ENCODE measurements around the gene CACNB3. TPM values are rescaled to one million over a fixed set of nuclear protein-coding genes. Genes with fewer than 3 reads are reported as not detected.

Gene CACNB3
- total RNA-seq, 2 donors from 2014 or later: 40.6 to 59.9 TPM

DNA sequence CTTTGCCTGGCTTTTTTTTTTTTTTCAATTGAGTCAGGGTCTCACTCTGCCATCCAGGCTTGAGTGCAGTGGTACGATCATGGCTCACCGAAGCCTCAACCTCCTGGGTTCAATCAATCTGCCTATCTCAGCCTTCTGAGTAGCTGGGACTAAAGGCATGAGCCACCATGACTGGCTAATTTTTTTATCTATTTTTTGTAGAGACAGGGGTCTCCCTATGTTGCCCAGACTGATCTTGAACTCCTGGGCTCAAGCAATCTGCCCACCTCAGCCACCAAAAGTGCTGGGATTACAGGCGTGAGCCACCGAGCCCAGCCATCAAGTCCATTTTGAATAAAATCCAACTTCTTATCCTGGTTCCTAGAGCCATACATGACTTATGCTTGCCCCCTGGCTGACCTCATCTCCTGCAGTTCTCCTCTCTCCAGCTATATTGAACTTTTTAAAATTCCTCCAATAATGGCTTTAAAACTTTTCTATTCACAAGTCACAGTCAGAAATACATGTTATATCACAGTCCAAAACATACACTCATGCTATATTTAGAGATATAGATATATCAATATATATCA is 57.7 kb downstream of the CACNB3 start:
- H3K27ac Mint-ChIP-seq: no peak overlapping the region
- H3K4me1 Mint-ChIP-seq: peaks cover 7% of the 10 kb centered on the region
- H3K4me3 Mint-ChIP-seq: no peak overlapping the region
- no peak overlapping the region for H3K27ac ChIP-seq (ENCODE audit: low read depth, low read length)
- no peaks in the 10 kb centered on the region for H3K36me3 Mint-ChIP-seq (ENCODE audit: low read depth)
- H3K9me3 ChIP-seq (ENCODE audit: control insufficient read depth, low read length): no peaks in the 10 kb centered on the region
- DNase-seq: no peak
- no peaks in the 10 kb centered on the region for H3K36me3 ChIP-seq (ENCODE audit: control insufficient read depth, insufficient read depth, low read length)
- no peaks in the 10 kb centered on the region for H3K4me1 ChIP-seq (ENCODE audit: control insufficient read depth, insufficient read depth, low read length)
- peaks cover 10% of the 10 kb centered on the region for H3K27me3 Mint-ChIP-seq (ENCODE audit: insufficient read depth)
- 68 to 72% methylated on average over 4 of the region's 4 CpGs for WGBS, 2 experiments (ENCODE audit: insufficient coverage in 1 of 2, insufficient read length in 1 of 2)
- no peak overlapping the region for H3K9ac ChIP-seq (ENCODE audit: extremely low read depth, low read length, poor library complexity, severe bottlenecking)
- TF ChIP-seq, protein P1, sequence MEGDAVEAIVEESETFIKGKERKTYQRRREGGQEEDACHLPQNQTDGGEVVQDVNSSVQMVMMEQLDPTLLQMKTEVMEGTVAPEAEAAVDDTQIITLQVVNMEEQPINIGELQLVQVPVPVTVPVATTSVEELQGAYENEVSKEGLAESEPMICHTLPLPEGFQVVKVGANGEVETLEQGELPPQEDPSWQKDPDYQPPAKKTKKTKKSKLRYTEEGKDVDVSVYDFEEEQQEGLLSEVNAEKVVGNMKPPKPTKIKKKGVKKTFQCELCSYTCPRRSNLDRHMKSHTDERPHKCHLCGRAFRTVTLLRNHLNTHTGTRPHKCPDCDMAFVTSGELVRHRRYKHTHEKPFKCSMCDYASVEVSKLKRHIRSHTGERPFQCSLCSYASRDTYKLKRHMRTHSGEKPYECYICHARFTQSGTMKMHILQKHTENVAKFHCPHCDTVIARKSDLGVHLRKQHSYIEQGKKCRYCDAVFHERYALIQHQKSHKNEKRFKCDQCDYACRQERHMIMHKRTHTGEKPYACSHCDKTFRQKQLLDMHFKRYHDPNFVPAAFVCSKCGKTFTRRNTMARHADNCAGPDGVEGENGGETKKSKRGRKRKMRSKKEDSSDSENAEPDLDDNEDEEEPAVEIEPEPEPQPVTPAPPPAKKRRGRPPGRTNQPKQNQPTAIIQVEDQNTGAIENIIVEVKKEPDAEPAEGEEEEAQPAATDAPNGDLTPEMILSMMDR (conservative IDR thresholded peaks at IDR 0.05): no peak
- no peaks in the 10 kb centered on the region for H3K27me3 ChIP-seq (ENCODE audit: control insufficient read depth, insufficient read depth, low read length, poor library complexity, severe bottlenecking)
- H3K9me3 Mint-ChIP-seq: no peaks in the 10 kb centered on the region
- H3K4me3 ChIP-seq (ENCODE audit: low read length): no peak overlapping the region

Small RNA genes lying within 50 kb of the gene (microRNA-seq; reads per million reads assigned to microRNA genes)
- not detected for gene MIR4701 (ENCODE audit: borderline microRNAs expressed)

Other genes starting within 250 kb of the CACNB3 start
- not detected for gene LALBA, start 248.4 kb upstream of the CACNB3 start, total RNA-seq
- 10 to 100 TPM; 39.6 to 41.5 TPM for gene KANSL2, start 136.3 kb upstream of the CACNB3 start, total RNA-seq
- 10 to 100 TPM; 43.0 to 54.0 TPM for gene CCNT1, start 101.8 kb upstream of the CACNB3 start, total RNA-seq
- gene ADCY6, start 29.4 kb upstream of the CACNB3 start, total RNA-seq: 10 to 100 TPM; 52.8 to 58.6 TPM
- gene DDX23, start 33.7 kb downstream of the CACNB3 start, total RNA-seq: 100 to 1,000 TPM in 1 of 2 donors, 10 to 100 TPM in 1; 98.5 to 108 TPM
- gene RND1, start 47.4 kb downstream of the CACNB3 start, total RNA-seq: 10 to 100 TPM; 10.7 to 18.9 TPM
- 10 to 100 TPM; 30.1 to 30.7 TPM for gene FKBP11, start 107.0 kb downstream of the CACNB3 start, total RNA-seq
- 100 to 1,000 TPM; 237 to 288 TPM for gene ARF3, start 139.0 kb downstream of the CACNB3 start, total RNA-seq
- under 1 TPM; 0.20 to 0.29 TPM for gene WNT10B, start 153.2 kb downstream of the CACNB3 start, total RNA-seq
- gene WNT1, start 159.8 kb downstream of the CACNB3 start, total RNA-seq: not detected
- gene DDN, start 180.9 kb downstream of the CACNB3 start, total RNA-seq: under 1 TPM; 0.31 to 0.33 TPM
- 10 to 100 TPM; 27.6 to 38.1 TPM for gene PRKAG1, start 200.3 kb downstream of the CACNB3 start, total RNA-seq
- 100 to 1,000 TPM; 118 to 123 TPM for gene KMT2D, start 242.3 kb downstream of the CACNB3 start, total RNA-seq